ENCODE results near the gene IRF1. TPM values are rescaled to one million over a fixed set of nuclear protein-coding genes. Genes with fewer than 3 reads are reported as not detected.

The IRF1 gene
- total and polyA plus RNA-seq, 10 donors: 57.9 to 307 (median 160) TPM

GRCh38 chr5:132470596-132470995 is 20.0 kb downstream of the IRF1 start:
- peak; percentile 70 for DNase-seq
- H3K9me3 ChIP-seq: no peaks in the 10 kb centered on the region
- TF ChIP-seq CTCF (IDR thresholded peaks at IDR 0.05 in 8 of 11, conservative IDR thresholded peaks at IDR 0.05 in 3 of 11): no peak
- TF ChIP-seq POLR2A (IDR thresholded peaks at IDR 0.05): no peak
- no peak for TF ChIP-seq POLR2AphosphoS5 (IDR thresholded peaks at IDR 0.05)
- H3K36me3 ChIP-seq: peaks cover 0 to 16% (median 0%) of the 10 kb centered on the region in 6 donors
- H3K4me3 ChIP-seq: no peak overlapping the region
- intact Hi-C loops (cut with DNase I; ENCODE audit: low total_unique reads): no loop called here
- peaks cover 80 to 100% (median 98%) of the 10 kb centered on the region in 6 donors for H3K4me1 ChIP-seq
- H3K27me3 ChIP-seq (replicated peaks in 1 of 7): no peaks in the 10 kb centered on the region
- peak overlapping the region; percentile 53 to 99 (median 92) for H3K27ac ChIP-seq
- WGBS, 5 donors: 72 to 92% (median 83%) methylated on average over 1 of the region's 1 CpG

DNA sequence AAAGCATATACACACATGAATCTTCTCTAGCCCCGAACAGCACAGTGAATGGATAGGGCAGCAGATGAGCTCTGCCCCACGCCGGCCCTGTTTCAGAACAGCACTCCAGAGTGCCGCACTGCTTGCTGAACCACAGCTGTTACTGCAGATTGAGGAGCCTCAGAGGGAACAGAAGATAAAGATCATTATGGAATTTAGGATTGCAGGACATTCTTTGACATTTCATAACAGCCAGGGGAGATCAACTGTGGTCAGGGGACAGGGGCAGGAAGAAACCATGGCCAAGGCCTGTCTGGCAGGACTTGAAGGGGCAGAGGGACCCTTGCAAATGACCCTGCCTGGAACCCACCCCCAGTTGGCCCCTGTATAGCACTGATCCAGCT is 20.6 kb downstream of the IRF1 start:
- WGBS, 5 donors: 54 to 93% (median 77%) methylated on average over 4 of the region's 4 CpGs
- intact Hi-C loops (cut with DNase I; ENCODE audit: low total_unique reads): no loop called here
- TF ChIP-seq POLR2A (IDR thresholded peaks at IDR 0.05) (no peak), POLR2AphosphoS5 (IDR thresholded peaks at IDR 0.05) (peak in 2 of 3 donors; percentile 37 to 39)
- no peaks in the 10 kb centered on the region for H3K9me3 ChIP-seq
- H3K27me3 ChIP-seq (replicated peaks in 1 of 7): no peaks in the 10 kb centered on the region
- peak; percentile 52 for DNase-seq
- peak overlapping the region; percentile 53 to 99 (median 92) for H3K27ac ChIP-seq
- peaks cover 80 to 100% (median 98%) of the 10 kb centered on the region in 6 donors for H3K4me1 ChIP-seq
- peaks cover 0 to 12% (median 0%) of the 10 kb centered on the region in 6 donors for H3K36me3 ChIP-seq
- H3K4me3 ChIP-seq: no peak overlapping the region

- Histone ChIP-seq H3K27ac (peak overlapping the region; percentile 85 to 99 (median 92)), H3K9me3 (no peaks in the 10 kb centered on the region), H3K36me3 (peaks cover 0 to 12% (median 0%) of the 10 kb centered on the region in 6 donors), H3K4me3 (no peak overlapping the region), H3K4me1 (peaks cover 82 to 100% (median 98%) of the 10 kb centered on the region in 6 donors), H3K27me3 (replicated peaks in 1 of 7) (no peaks in the 10 kb centered on the region)
- DNase-seq: peak; percentile 53
- intact Hi-C loops (cut with DNase I; ENCODE audit: low total_unique reads): no loop called here
- TF ChIP-seq POLR2AphosphoS5 (IDR thresholded peaks at IDR 0.05) (no peak), CTCF (IDR thresholded peaks at IDR 0.05 in 8 of 11, conservative IDR thresholded peaks at IDR 0.05 in 3 of 11) (peak in 1 of 11 experiments; percentile 14)
- WGBS, 5 donors: 76 to 88% (median 85%) methylated on average over 6 of the region's 6 CpGs
These were observed 21.1 kb downstream of the IRF1 start for GRCh38 chr5:132469380-132470009.

- intact Hi-C loops (cut with DNase I; ENCODE audit: low total_unique reads): no loop called here
- no peak overlapping the region for H3K4me3 ChIP-seq
- peaks cover 0 to 12% (median 0%) of the 10 kb centered on the region in 6 donors for H3K36me3 ChIP-seq
- TF ChIP-seq POLR2A (IDR thresholded peaks at IDR 0.05) (no peak), POLR2AphosphoS5 (IDR thresholded peaks at IDR 0.05) (peak in 1 of 3 donors; percentile 9), CTCF (IDR thresholded peaks at IDR 0.05 in 8 of 11, conservative IDR thresholded peaks at IDR 0.05 in 3 of 11) (no peak)
- DNase-seq: peak; percentile 76
- H3K27ac ChIP-seq: peak overlapping the region; percentile 85 to 99 (median 92)
- H3K9me3 ChIP-seq: no peaks in the 10 kb centered on the region
- H3K4me1 ChIP-seq: peaks cover 89 to 100% (median 99%) of the 10 kb centered on the region in 6 donors
- H3K27me3 ChIP-seq (replicated peaks in 1 of 7): no peaks in the 10 kb centered on the region
- 75 to 92% (median 87%) methylated on average over 3 of the region's 3 CpGs for WGBS, 5 donors
These were observed 21.8 kb downstream of the IRF1 start for GRCh38 chr5:132468656-132469379.
